Transverse colon (tissue), 4 donors: Measurements from ENCODE around the gene DPYD.

Source experiments
- CTCF ChIP-seq, 5 experiments: fragments of 200-600 bp in 3 of 5; fragments of 450-650 bp in 2 of 5; sonication (generic) in 3 of 5; IDR thresholded peaks; 1 replicate in 2 of 5; 2 replicates in 3 of 5; pipeline ENCODE4 v1.5.1; 2016 to 2017; ENCODE audit warnings: antibody characterized with exemption in 5 of 5, inconsistent platforms in 3 of 5, mild to moderate bottlenecking in 2 of 5, moderate library complexity in 1 of 5
- POLR2AphosphoS5 ChIP-seq, 3 donors: sonication (generic); formaldehyde crosslinking; IDR thresholded peaks; one replicate each; pipeline ENCODE4 v1.6.1; 2016; ENCODE audit warnings: antibody characterized with exemption in 3 of 3

- TF ChIP-seq CTCF (IDR thresholded peaks at IDR 0.05), result no peak
- TF ChIP-seq POLR2AphosphoS5 (IDR thresholded peaks at IDR 0.05), result no peak
Measured at GRCh38 chr1:97114842-97115241, 806.0 kb downstream of the DPYD start.
